K562 (cell line): ENCODE data around the gene MRGPRE. TPM values are rescaled to one million over a fixed set of nuclear protein-coding genes. Genes with fewer than 3 reads are reported as not detected.
A peak's percentile ranks its signal among the peaks of the same experiment; 100 is the strongest.

Source experiments
- ATAC-seq: fragments of 200-7000 bp; cut with Tn5 transposase; 3 replicates; pipeline ENCODE4 v1.9.1; 2020; ENCODE audit warnings: moderate library complexity
- BruUV-seq: library from RNA; stranded (reverse); fragments of 400-500 nt; replicated peaks from 2 replicates; lab custom pipeline; 2021; lab: Mats Ljungman, UMichigan
- CTCF ChIA-PET: fragments of 300-600 bp; formaldehyde crosslinking; extraction: SDS; loops from one replicate; lab custom pipeline; 2021; ENCODE audit warnings: low intra/inter-chr PET ratio; lab: Yijun Ruan, JAX
- POLR2A ChIA-PET: fragments of 300-600, 350-650 bp; sonication (Branson Sonifier 250); formaldehyde crosslinking; extraction: SDS; loops from one replicate; lab custom pipeline; 2021; ENCODE audit warnings: antibody characterized with exemption, inconsistent platforms; lab: Yijun Ruan, JAX
- DNase-seq, 4 experiments: peaks; one replicate each; pipeline versions ENCODE4 v3.0.0 to v3.0.0-alpha.2; 2011 to 2018; ENCODE audit warnings: low spot score in 3 of 4, mixed read lengths in 3 of 4; ENCODE audit errors: extremely low read depth in 1 of 4
- FAIRE-seq: peaks from 2 replicates; lab custom pipeline; 2011; peaks lifted over from hg19 to GRCh38; lab: Jason Lieb, UNC
- H2AFZ ChIP-seq: 2 replicates; pipeline ENCODE4 v1.6.0; 2011; ENCODE audit warnings: low read depth, low read length, control low read depth, inconsistent platforms
- H3K27ac ChIP-seq: fragments of 200-600 bp; 3 replicates; pipeline ENCODE4 v1.8.0; 2011; ENCODE audit warnings: low read depth, mild to moderate bottlenecking, control low read depth, inconsistent platforms, low read length, moderate library complexity, mixed read lengths; ENCODE audit errors: extremely low read depth
- H3K27me3 ChIP-seq, 2 experiments: fragments of 300-600 bp in 1 of 2; 2 replicates in 1 of 2; 3 replicates in 1 of 2; pipeline versions ENCODE4 v1.6.0 to v1.8.0; 2011; ENCODE audit warnings: inconsistent platforms in 2 of 2, low read length in 2 of 2, mild to moderate bottlenecking in 1 of 2, mixed read lengths in 1 of 2, moderate library complexity in 1 of 2; ENCODE audit not compliant: control insufficient read depth in 2 of 2, insufficient read depth in 2 of 2
- H3K36me3 ChIP-seq: fragments of 300-600 bp; 3 replicates; pipeline ENCODE4 v1.8.0; 2011; ENCODE audit warnings: mild to moderate bottlenecking, low read length, inconsistent platforms; ENCODE audit not compliant: control insufficient read depth, insufficient read depth
- H3K4me1 ChIP-seq, 2 experiments: fragments of 200-600 bp in 1 of 2; replicated peaks in 1 of 2; 2 replicates in 1 of 2; 3 replicates in 1 of 2; pipeline versions ENCODE4 v1.5.1 to v1.8.0; 2011; ENCODE audit warnings: inconsistent platforms in 2 of 2, low read length in 2 of 2, mild to moderate bottlenecking in 1 of 2, mixed read lengths in 1 of 2, moderate library complexity in 1 of 2; ENCODE audit not compliant: control insufficient read depth in 2 of 2, insufficient read depth in 2 of 2
- H3K4me2 ChIP-seq: 2 replicates; pipeline ENCODE4 v1.6.1; 2011; ENCODE audit warnings: low read length, control low read depth, inconsistent platforms, mixed read lengths; ENCODE audit not compliant: insufficient read depth
- H3K4me3 ChIP-seq: fragments of 200-600 bp; sonication (generic), shearing (Covaris generic); 2 replicates; pipeline ENCODE4 v1.5.1; 2016; ENCODE audit warnings: control low read depth, inconsistent platforms
- H3K79me2 ChIP-seq: fragments of 200-600 bp; 3 replicates; pipeline ENCODE4 v1.8.0; 2011; ENCODE audit warnings: low read length, inconsistent platforms; ENCODE audit not compliant: control insufficient read depth, insufficient read depth
- H3K9ac ChIP-seq, 2 experiments: 2 replicates each; pipeline versions ENCODE4 v1.6.0 to v1.6.1; 2011; ENCODE audit warnings: low read depth in 2 of 2, low read length in 2 of 2, control low read depth in 1 of 2, inconsistent platforms in 1 of 2, mild to moderate bottlenecking in 1 of 2, mixed read lengths in 1 of 2; ENCODE audit not compliant: insufficient read depth in 1 of 2
- H3K9me1 ChIP-seq: one replicate; pipeline ENCODE4 v1.6.0; 2011; ENCODE audit warnings: inconsistent platforms, mild to moderate bottlenecking, low read length, moderate library complexity; ENCODE audit not compliant: control insufficient read depth, insufficient read depth
- H3K9me3 ChIP-seq: replicated peaks from 2 replicates; pipeline ENCODE4 v1.5.1; 2011; ENCODE audit warnings: low read depth, low read length, inconsistent platforms; ENCODE audit not compliant: control insufficient read depth, insufficient read depth
- H4K20me1 ChIP-seq: replicated peaks from 2 replicates; pipeline ENCODE4 v1.6.1; 2011; ENCODE audit warnings: low read length, inconsistent platforms, mixed read lengths; ENCODE audit not compliant: control insufficient read depth, insufficient read depth
- ETV6 ChIP-seq, 3 experiments: fragments of 150-350 bp in 1 of 3; sonication (generic) in 1 of 3; formaldehyde crosslinking in 1 of 3; IDR thresholded peaks; 2 replicates each; pipeline versions ENCODE4 v1.6.1 to v1.8.0; 2014 to 2022; ENCODE audit warnings: borderline replicate concordance in 2 of 3, low read depth in 2 of 3, antibody characterized with exemption in 1 of 3, low read length in 1 of 3, mild to moderate bottlenecking in 1 of 3, missing genetic modification reagents in 1 of 3
- NR2F6 ChIP-seq: fragments of 450-650 bp; formaldehyde crosslinking; IDR thresholded peaks from 2 replicates; pipeline ENCODE4 v1.4.0; 2020; ENCODE audit warnings: mild to moderate bottlenecking
- PHTF2 ChIP-seq: fragments of 250-450 bp; sonication (Bioruptor Pico); IDR thresholded peaks from 2 replicates; pipeline ENCODE4 v1.5.0; 2021; ENCODE audit warnings: mild to moderate bottlenecking
- POLR2B ChIP-seq: fragments of 450-650 bp; IDR thresholded peaks from 2 replicates; pipeline ENCODE4 v1.6.1; 2018; ENCODE audit warnings: low read depth; ENCODE audit not compliant: partially characterized antibody
- PTRF ChIP-seq: fragments of 450-650 bp; IDR thresholded peaks from 2 replicates; pipeline ENCODE4 v1.6.1; 2016; ENCODE audit warnings: mild to moderate bottlenecking, missing genetic modification characterization, missing compliant biosample characterization
- TEAD1 ChIP-seq, 2 experiments: fragments of 450-650 bp in 1 of 2; sonication (generic) in 1 of 2; formaldehyde crosslinking; IDR thresholded peaks; 2 replicates each; pipeline versions ENCODE4 v1.4.0 to v1.8.0; 2020 to 2022; ENCODE audit warnings: mild to moderate bottlenecking in 2 of 2, missing genetic modification reagents in 1 of 2
- ZNF668 ChIP-seq: fragments of 250-450 bp; sonication (Bioruptor Pico); IDR thresholded peaks from 2 replicates; pipeline ENCODE4 v1.8.0; 2022; ENCODE audit warnings: mild to moderate bottlenecking, inconsistent platforms
- ZNF696 ChIP-seq: fragments of 250-450 bp; sonication (Bioruptor Pico); conservative IDR thresholded peaks from 2 replicates; pipeline ENCODE4 v1.4.0; 2020; ENCODE audit warnings: mild to moderate bottlenecking, moderate library complexity
- whole genome bisulfite sequencing: fragments of 100-300 bp; shearing (Covaris generic); methylation state at CpG from one replicate; pipeline ENCODE4 v1.1.6; 2016; ENCODE audit warnings: low coverage, mixed read lengths; ENCODE audit not compliant: insufficient coverage; ENCODE audit errors: missing lambda C conversion rate; 5-methylcytosine and 5-hydroxymethylcytosine counted together
- in situ Hi-C: fragments of 300-500 bp; cut with MboI; formaldehyde crosslinking; loops from 4 replicates; pipeline ENCODE4 v1.15.0; 2018; ENCODE audit warnings: inconsistent platforms, mixed read lengths
- intact Hi-C: fragments of 100-400 bp; cut with micrococcal nuclease; formaldehyde crosslinking; loops from 2 replicates; pipeline ENCODE4 v1.14.2; 2022
- polyA plus RNA-seq, 8 experiments: library from polyadenylated mRNA; depleted of rRNA in 4 of 8; stranded (reverse) in 5 of 8; unstranded in 3 of 8; fragments of >200 nt; fragmentation: Nextera tagmentation in 2 of 8; fragmentation: Illumina TruSeq in 1 of 8; extraction: Ambion mirVana in 2 of 8; extraction: Trizol in 1 of 8; gene quantifications; 2 replicates each; pipeline versions ENCODE4 v1.2.1 to v1.2.3, GENCODE V29; 2011 to 2014; ENCODE audit warnings: inconsistent platforms in 1 of 8, missing spikeins in 1 of 8
- total RNA-seq, 7 experiments: library from RNA; depleted of rRNA in 6 of 7; stranded (reverse); fragments of >200 nt in 6 of 7; fragmentation: Illumina TruSeq in 2 of 7; extraction: Trizol in 2 of 7; gene quantifications; 2 replicates each; pipeline versions ENCODE4 v1.2.1 to v1.2.3, GENCODE V29; 2011 to 2021; ENCODE audit warnings: low replicate concordance in 1 of 7
- TF ChIP-seq, protein P1 (sequence below): fragments of 250-450 bp; sonication (Bioruptor Pico); IDR thresholded peaks from 2 replicates; pipeline ENCODE4 v1.4.0; 2020; ENCODE audit warnings: borderline replicate concordance

MRGPRE gene
- total and polyA plus RNA-seq, 9 of the 15 experiments (the other 6 are each of a cell fraction or from before 2014, with no cell fraction given), result not detected

DNA sequence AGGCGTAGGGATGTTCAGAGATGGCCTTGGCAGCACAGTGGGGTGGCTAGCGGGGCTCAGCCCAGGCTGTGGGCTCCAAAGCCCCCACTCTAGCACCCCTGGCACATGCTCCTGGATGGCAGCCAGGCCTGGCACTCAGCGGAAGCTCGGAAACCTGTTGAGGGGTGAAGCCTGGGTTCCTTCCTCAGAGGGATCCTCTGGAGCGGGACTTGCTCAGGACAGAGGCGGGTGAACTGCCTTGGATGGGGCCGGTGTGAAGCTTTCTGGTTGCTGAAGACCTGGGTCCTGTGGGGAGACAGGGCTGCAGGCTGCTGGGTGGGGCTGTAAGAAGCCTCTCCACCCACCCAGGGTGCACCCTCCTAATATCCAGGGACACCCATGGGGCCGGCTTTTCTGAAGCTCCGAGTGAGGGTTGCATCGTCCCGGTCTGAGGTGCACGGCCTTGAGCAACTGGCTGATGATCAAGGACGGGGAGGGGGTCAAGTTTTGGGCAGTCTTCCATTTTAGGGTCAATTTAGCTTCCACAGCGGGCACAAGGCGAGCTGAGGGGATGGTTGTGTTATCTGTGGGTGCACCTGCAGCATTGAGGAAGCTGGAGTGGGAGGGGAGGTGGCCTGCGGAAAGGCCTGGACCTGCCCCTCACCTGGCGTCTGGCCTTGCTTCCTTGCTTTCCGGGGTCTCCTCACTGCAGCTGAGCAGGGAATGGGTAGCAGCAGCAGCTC is 5.2 kb downstream of the MRGPRE start:
- ChIA-PET CTCF (no interaction called here), POLR2A (interaction anchor here (0.6 to 1.4 kb wide), 2 partner anchors 10 to 1625 kb away, joined by 3 read pairs; no protein-coding TSS in a partner anchor)
- no peaks in the 10 kb centered on the region for H3K79me2 ChIP-seq
- H3K4me1 ChIP-seq, result peaks cover 18 to 90% of the 10 kb centered on the region in 2 experiments
- H2AFZ ChIP-seq, result no peak overlapping the region
- FAIRE-seq (no peak), ATAC-seq (no peak), DNase-seq (no peak)
- intact Hi-C loops (no loop called here), in situ Hi-C loops (no loop called here)
- H3K9ac ChIP-seq, result 0 out of 4 replicates have a peak overlapping the region, but pooled peaks of 1 of the 2 experiments have one; percentile 43
- no peaks in the 10 kb centered on the region for H4K20me1 ChIP-seq
- 63% methylated on average over 12 of the region's 18 CpGs for WGBS
- no peaks in the 10 kb centered on the region for H3K9me3 ChIP-seq
- no peak overlapping the region for H3K4me3 ChIP-seq
- TF ChIP-seq ETV6 (IDR thresholded peaks at IDR 0.05; ENCODE audit: borderline replicate concordance in 1 of 2, low read depth in 2 of 2, low read length in 1 of 2), result no peak
- TF ChIP-seq ETV6 (CRISPR knock-in tag; IDR thresholded peaks at IDR 0.05; ENCODE audit: borderline replicate concordance), result no peak
- no peak for TF ChIP-seq ZNF696
- TF ChIP-seq, protein P1, sequence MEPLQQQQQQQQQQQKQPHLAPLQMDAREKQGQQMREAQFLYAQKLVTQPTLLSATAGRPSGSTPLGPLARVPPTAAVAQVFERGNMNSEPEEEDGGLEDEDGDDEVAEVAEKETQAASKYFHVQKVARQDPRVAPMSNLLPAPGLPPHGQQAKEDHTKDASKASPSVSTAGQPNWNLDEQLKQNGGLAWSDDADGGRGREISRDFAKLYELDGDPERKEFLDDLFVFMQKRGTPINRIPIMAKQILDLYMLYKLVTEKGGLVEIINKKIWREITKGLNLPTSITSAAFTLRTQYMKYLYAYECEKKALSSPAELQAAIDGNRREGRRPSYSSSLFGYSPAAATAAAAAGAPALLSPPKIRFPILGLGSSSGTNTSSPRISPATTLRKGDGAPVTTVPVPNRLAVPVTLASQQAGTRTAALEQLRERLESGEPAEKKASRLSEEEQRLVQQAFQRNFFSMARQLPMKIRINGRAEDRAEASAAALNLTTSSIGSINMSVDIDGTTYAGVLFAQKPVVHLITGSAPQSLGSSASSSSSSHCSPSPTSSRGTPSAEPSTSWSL (CRISPR knock-in tag), result no peak
- TF ChIP-seq PTRF, result no peak
- TF ChIP-seq NR2F6, result no peak
- no peak for TF ChIP-seq POLR2B
- TF ChIP-seq PHTF2 (CRISPR knock-in tag), result no peak
- TF ChIP-seq TEAD1 (CRISPR knock-in tag; IDR thresholded peaks at IDR 0.05), result no peak
- TF ChIP-seq ZNF668 (CRISPR knock-in tag), result no peak
- no peaks in the 10 kb centered on the region for H3K27me3 ChIP-seq
- no peak overlapping the region for H3K4me2 ChIP-seq
- H3K9me1 ChIP-seq, result peaks cover 4% of the 10 kb centered on the region
- no TSS peak for BruUV-seq
- no peak overlapping the region for H3K27ac ChIP-seq
- H3K36me3 ChIP-seq, result no peaks in the 10 kb centered on the region
